ENCODE measurements around the gene SEMA3B.
A peak's percentile ranks its signal among the peaks of the same experiment; 100 is the strongest.

SEMA3B gene

GRCh38 chr3:50249457-50249856 lies 19.5 kb upstream of the SEMA3B start:
- H3K4me3 ChIP-seq (ENCODE audit: low read depth, low read length) = no peak overlapping the region
- no peak for TF ChIP-seq CTCF (IDR thresholded peaks at IDR 0.05; ENCODE audit: borderline replicate concordance, insufficient read depth, low read depth, low read length)

- H3K4me3 ChIP-seq (ENCODE audit: low read depth, low read length) = no peak overlapping the region
- no peak for TF ChIP-seq CTCF (IDR thresholded peaks at IDR 0.05; ENCODE audit: borderline replicate concordance, insufficient read depth, low read depth, low read length)
Measured at GRCh38 chr3:50250514-50250913, 18.4 kb upstream of the SEMA3B start.

GRCh38 chr3:50251220-50251619 lies 17.7 kb upstream of the SEMA3B start:
- H3K4me3 ChIP-seq (ENCODE audit: low read depth, low read length) = no peak overlapping the region
- no peak for TF ChIP-seq CTCF (IDR thresholded peaks at IDR 0.05; ENCODE audit: borderline replicate concordance, insufficient read depth, low read depth, low read length)

GRCh38 chr3:50254577-50255250 lies 14.2 kb upstream of the SEMA3B start:
- no peak for TF ChIP-seq CTCF (IDR thresholded peaks at IDR 0.05; ENCODE audit: borderline replicate concordance, insufficient read depth, low read depth, low read length)
- H3K4me3 ChIP-seq (ENCODE audit: low read depth, low read length) = no peak overlapping the region

GRCh38 chr3:50255251-50255615 lies 13.7 kb upstream of the SEMA3B start:
- no peak for TF ChIP-seq CTCF (IDR thresholded peaks at IDR 0.05; ENCODE audit: borderline replicate concordance, insufficient read depth, low read depth, low read length)
- H3K4me3 ChIP-seq (ENCODE audit: low read depth, low read length) = no peak overlapping the region

- no peak overlapping the region for H3K4me3 ChIP-seq (ENCODE audit: low read depth, low read length)
Measured at GRCh38 chr3:50256978-50257890, 11.7 kb upstream of the SEMA3B start.

More at GRCh38 chr3:50256978-50257890, 11.7 kb upstream of the SEMA3B start:
- peak; percentile 36; the same call in 1 of the 2 replicates for TF ChIP-seq CTCF (IDR thresholded peaks at IDR 0.05; ENCODE audit: borderline replicate concordance, insufficient read depth, low read depth, low read length)

Data from GM12875 (cell line).